ENCODE results near the gene UMODL1.

The UMODL1 gene

DNA sequence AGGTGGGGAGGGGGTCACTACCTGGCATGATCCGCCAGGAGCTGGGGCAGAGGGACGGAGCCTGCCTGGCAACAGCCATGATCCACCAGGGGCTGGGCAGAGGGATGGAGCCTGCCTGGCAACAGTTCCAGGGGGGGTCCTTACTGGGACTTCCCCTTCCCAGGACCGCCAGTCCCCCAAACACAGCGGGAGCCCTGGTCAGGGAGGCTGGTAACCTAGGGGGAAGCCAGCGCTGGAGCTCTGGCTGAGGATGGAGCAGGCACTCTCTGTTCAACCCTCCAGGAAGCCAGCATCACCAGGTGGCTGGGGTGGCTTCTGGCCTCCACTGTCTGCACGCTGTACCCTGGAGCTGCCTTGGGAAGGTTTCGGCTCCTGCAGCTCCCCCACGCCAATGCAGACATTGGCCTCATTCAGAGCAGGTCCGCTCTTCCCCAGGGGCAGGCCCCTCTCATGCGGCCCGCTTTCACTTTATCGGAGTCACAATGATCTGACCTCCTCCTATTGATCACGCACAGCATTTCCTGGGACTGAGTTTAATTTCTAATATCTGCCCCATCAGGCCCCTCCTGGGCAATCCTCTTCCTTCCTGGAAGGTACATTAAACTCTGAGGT lies 79.5 kb downstream of the UMODL1 start:
- no peak for DNase-seq (ENCODE audit: low read depth in 2 of 2)

GRCh38 chr21:42151148-42151947 lies 80.2 kb downstream of the UMODL1 start:
- no peak for DNase-seq (ENCODE audit: low read depth in 2 of 2)

GRCh38 chr21:42151948-42152220 lies 80.8 kb downstream of the UMODL1 start:
- DNase-seq (ENCODE audit: low read depth in 2 of 2): no peak

GRCh38 chr21:42153046-42153686 lies 82.0 kb downstream of the UMODL1 start:
- DNase-seq (ENCODE audit: low read depth in 2 of 2): no peak

- DNase-seq (ENCODE audit: low read depth in 2 of 2): no peak
These were observed 82.6 kb downstream of the UMODL1 start for GRCh38 chr21:42153746-42154145.

GRCh38 chr21:42154237-42155044 lies 83.3 kb downstream of the UMODL1 start:
- DNase-seq (ENCODE audit: low read depth in 2 of 2): no peak

- no peak for DNase-seq (ENCODE audit: low read depth in 2 of 2)
These were observed 84.1 kb downstream of the UMODL1 start for GRCh38 chr21:42155045-42155855.

DNA sequence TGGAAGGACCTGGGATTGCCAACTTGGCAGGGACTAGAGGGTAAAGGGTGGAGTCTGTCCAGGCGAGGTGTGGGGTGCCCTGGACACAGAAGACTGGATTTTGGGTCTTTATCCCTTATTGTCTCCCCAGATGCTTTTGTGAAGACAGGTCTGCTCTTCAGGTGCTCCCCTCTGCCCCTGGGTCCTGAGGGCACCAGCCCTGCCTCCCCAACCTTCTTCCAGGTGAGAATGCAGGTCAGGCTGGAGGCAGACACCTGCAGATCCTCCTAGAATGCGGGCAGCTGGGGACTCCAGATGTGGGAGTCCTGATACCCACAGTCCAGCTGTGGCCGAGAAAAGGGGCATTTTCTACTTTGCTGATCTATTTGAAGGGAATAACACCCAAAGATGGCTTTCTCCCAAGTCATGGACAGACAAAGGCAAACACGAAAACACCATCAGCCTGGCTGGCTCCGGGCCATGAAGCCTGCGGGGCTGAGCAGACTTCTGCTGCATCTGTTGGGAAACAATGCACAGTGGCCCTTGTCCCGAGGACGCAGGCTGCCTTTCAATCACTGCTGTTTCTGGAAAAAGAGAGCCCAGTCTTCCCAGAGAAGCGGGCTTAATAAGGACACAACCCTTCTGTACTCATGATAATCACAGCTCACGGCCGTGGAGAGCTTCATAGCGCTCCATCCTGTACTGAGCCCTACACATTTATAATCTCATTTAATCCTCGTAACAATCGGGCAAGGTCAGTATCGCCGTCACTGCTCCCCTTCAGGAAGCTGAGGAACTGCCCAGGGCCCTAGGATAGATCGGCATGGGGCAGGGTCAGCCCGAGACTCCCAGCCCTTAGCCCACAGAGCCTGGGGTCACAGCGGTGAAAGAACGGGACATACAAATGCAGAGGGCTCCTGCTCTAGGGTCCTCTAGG lies 85.8 kb downstream of the UMODL1 start:
- no peak for DNase-seq (ENCODE audit: low read depth in 2 of 2)

- DNase-seq (ENCODE audit: low read depth in 2 of 2): no peak
These were observed 86.6 kb downstream of the UMODL1 start for GRCh38 chr21:42157606-42158310.

DNA sequence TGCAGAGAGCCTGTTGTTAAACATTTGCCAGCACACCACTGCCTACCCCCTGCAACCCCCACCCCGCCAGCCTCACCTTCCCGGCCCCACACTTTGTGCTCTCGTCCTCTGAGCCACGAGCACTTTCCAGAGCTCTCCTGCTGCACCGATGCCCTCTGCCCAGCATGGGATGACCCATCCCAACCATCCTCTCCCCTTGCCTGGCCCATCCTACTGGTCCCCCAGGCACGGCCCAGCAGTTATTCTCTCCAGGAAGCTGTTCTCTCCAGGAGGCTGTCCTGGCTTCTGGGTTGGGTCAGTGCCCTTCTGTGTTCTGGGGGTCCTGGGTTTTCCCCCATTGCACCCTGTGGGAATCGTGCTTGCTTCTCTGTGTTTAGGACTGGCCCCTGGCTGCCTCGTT lies 87.7 kb downstream of the UMODL1 start:
- no peak for DNase-seq (ENCODE audit: low read depth in 2 of 2)

- DNase-seq (ENCODE audit: low read depth in 2 of 2): no peak
These were observed 88.5 kb downstream of the UMODL1 start for GRCh38 chr21:42159560-42160110.

GRCh38 chr21:42160111-42160721 lies 89.1 kb downstream of the UMODL1 start:
- DNase-seq (ENCODE audit: low read depth in 2 of 2): no peak

GRCh38 chr21:42160765-42161164 lies 89.6 kb downstream of the UMODL1 start:
- no peak for DNase-seq (ENCODE audit: low read depth in 2 of 2)

- DNase-seq (ENCODE audit: low read depth in 2 of 2): no peak
These were observed 90.4 kb downstream of the UMODL1 start for GRCh38 chr21:42161401-42161955.

DNA sequence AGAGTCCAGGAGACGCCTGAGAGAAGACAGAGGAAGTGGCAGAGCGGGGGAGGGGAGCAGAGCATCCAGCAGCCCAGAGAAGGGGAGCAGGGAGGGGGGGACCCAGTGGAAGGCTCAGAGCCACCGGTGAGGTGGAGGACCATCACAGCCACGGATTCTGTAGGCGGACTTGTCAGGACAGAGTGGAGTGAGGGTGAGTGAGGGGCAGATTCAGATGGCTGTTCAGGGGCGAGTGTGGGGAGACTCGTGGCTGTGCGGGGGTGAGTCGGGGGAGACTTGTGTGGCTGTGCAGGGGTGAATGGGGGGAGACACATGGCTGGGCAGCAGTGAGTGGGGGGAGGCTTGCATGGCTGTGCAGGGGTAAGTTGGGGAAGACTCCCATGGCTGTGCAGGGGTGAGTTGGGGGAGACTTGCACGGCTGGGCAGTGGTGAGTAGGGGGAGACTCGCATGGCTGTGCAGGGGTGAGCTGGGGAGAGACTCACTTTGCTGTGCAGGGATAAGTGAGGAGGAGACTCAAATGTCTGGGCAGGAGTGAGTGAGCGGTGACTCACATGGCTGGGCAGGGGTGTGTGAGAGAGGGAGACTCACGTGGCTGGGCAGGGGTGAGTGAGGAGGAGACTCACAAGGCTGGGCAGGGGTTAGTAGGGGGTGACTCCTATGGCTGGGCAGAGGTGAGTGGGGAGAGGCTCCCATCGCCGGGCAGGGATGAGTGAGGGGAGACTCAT lies 91.0 kb downstream of the UMODL1 start:
- no peak for DNase-seq (ENCODE audit: low read depth in 2 of 2)

GRCh38 chr21:42162831-42163510 lies 91.9 kb downstream of the UMODL1 start:
- DNase-seq (ENCODE audit: low read depth in 2 of 2): no peak

- DNase-seq (ENCODE audit: low read depth in 2 of 2): no peak
These were observed 92.4 kb downstream of the UMODL1 start for GRCh38 chr21:42163511-42163863.

All from stimulated activated CD8-positive, alpha-beta memory T cell treated with anti-CD3 and anti-CD28 coated beads, Interleukin-2, amount 100 ng/mL, for 1 hour (primary cell).